HepG2 (cell line): ENCODE results near the gene KCNK7. TPM values are rescaled to one million over a fixed set of nuclear protein-coding genes. Genes with fewer than 3 reads are reported as not detected.

Experiments used
- ATAC-seq: fragments of 200-7000 bp; cut with Tn5 transposase; 3 replicates; pipeline ENCODE4 v1.9.1; 2020; ENCODE audit warnings: mild to moderate bottlenecking, moderate library complexity
- BruUV-seq: library from RNA; stranded (reverse); fragments of 400-500 nt; replicated peaks from 2 replicates; lab custom pipeline; 2021; lab: Mats Ljungman, UMichigan
- CTCF ChIA-PET: fragments of 300-600 bp; formaldehyde crosslinking; extraction: SDS; loops from one replicate; lab custom pipeline; 2021; ENCODE audit warnings: low total read pairs, inconsistent platforms, low intra/inter-chr PET ratio; lab: Yijun Ruan, JAX
- POLR2A ChIA-PET: fragments of 350-600 bp; sonication (Branson Sonifier 250); formaldehyde crosslinking; loops from one replicate; lab custom pipeline; 2020; ENCODE audit warnings: antibody characterized with exemption, inconsistent platforms; lab: Yijun Ruan, JAX
- DNase-seq: peaks from one replicate; pipeline ENCODE4 v3.0.0-alpha.2; 2015; ENCODE audit warnings: low spot score
- FAIRE-seq: peaks from 3 replicates; lab custom pipeline; 2011; peaks lifted over from hg19 to GRCh38; lab: Jason Lieb, UNC
- H2AFZ ChIP-seq: one replicate; pipeline ENCODE4 v1.6.1; 2011; ENCODE audit warnings: low read length, inconsistent platforms
- H3K27ac ChIP-seq: fragments of 300-600 bp; 3 replicates; pipeline ENCODE4 v1.8.0; 2011; ENCODE audit warnings: mixed run types, mild to moderate bottlenecking, mixed read lengths, low read length, inconsistent platforms; ENCODE audit not compliant: insufficient read depth; ENCODE audit errors: extremely low read length
- H3K27me3 ChIP-seq, 2 experiments: fragments of 200-600 bp in 1 of 2; 2 replicates in 1 of 2; 3 replicates in 1 of 2; pipeline versions ENCODE4 v1.6.0 to v1.8.0; 2011; ENCODE audit warnings: low read length in 2 of 2, mild to moderate bottlenecking in 2 of 2, moderate library complexity in 2 of 2, inconsistent platforms in 1 of 2; ENCODE audit not compliant: insufficient read depth in 2 of 2, control insufficient read depth in 1 of 2
- H3K36me3 ChIP-seq, 2 experiments: fragments of 200-600 bp in 1 of 2; replicated peaks in 1 of 2; 2 replicates in 1 of 2; 3 replicates in 1 of 2; pipeline versions ENCODE4 v1.5.1 to v1.8.0; 2011; ENCODE audit warnings: low read length in 2 of 2, inconsistent platforms in 1 of 2; ENCODE audit not compliant: insufficient read depth in 2 of 2, control insufficient read depth in 1 of 2
- H3K4me1 ChIP-seq: 2 replicates; pipeline ENCODE4 v1.5.1; 2012; ENCODE audit warnings: low read length, inconsistent platforms; ENCODE audit not compliant: insufficient read depth
- H3K4me2 ChIP-seq: 2 replicates; pipeline ENCODE4 v1.6.0; 2011; ENCODE audit warnings: low read depth, low read length, inconsistent platforms
- H3K4me3 ChIP-seq, 3 experiments: fragments of 200-600 bp in 1 of 3; sonication (generic), shearing (Covaris generic) in 1 of 3; replicated peaks in 1 of 3; 2 replicates each; pipeline ENCODE4 v1.5.1; 2011 to 2016; ENCODE audit warnings: low read length in 3 of 3, inconsistent platforms in 2 of 3, low read depth in 2 of 3, mild to moderate bottlenecking in 2 of 3, control low read depth in 1 of 3, mixed read lengths in 1 of 3; ENCODE audit not compliant: insufficient read depth in 1 of 3
- H3K79me2 ChIP-seq: one replicate; pipeline ENCODE4 v1.6.1; 2011; ENCODE audit warnings: low read length, inconsistent platforms; ENCODE audit not compliant: insufficient read depth
- H3K9ac ChIP-seq: 2 replicates; pipeline ENCODE4 v1.6.0; 2011; ENCODE audit warnings: mild to moderate bottlenecking, low read depth, low read length, inconsistent platforms; ENCODE audit not compliant: insufficient read depth
- H3K9me3 ChIP-seq: 2 replicates; pipeline ENCODE4 v1.5.1; 2012; ENCODE audit warnings: mild to moderate bottlenecking, low read length
- H4K20me1 ChIP-seq: 2 replicates; pipeline ENCODE4 v1.6.0; 2011; ENCODE audit warnings: inconsistent platforms, mild to moderate bottlenecking, low read length, moderate library complexity; ENCODE audit not compliant: insufficient read depth
- AGO1 ChIP-seq: fragments of 200-400 bp; formaldehyde crosslinking; IDR thresholded peaks from 2 replicates; pipeline ENCODE4 v1.6.1; 2017; ENCODE audit warnings: mild to moderate bottlenecking, low read depth, low read length, moderate library complexity; ENCODE audit not compliant: poor library complexity, severe bottlenecking
- GATAD1 ChIP-seq: IDR thresholded peaks from 2 replicates; pipeline ENCODE4 v1.6.1; 2016; ENCODE audit warnings: missing genetic modification reagents, missing compliant biosample characterization
- HBP1 ChIP-seq: IDR thresholded peaks from 2 replicates; pipeline ENCODE4 v1.6.1; 2016; ENCODE audit warnings: low read depth, control low read depth
- HDAC1 ChIP-seq: sonication (generic); formaldehyde crosslinking; IDR thresholded peaks from 2 replicates; pipeline ENCODE4 v1.5.1; 2020; ENCODE audit warnings: mild to moderate bottlenecking, missing genetic modification reagents
- HNF4A ChIP-seq: sonication (generic); formaldehyde crosslinking; IDR thresholded peaks from 2 replicates; pipeline ENCODE4 v1.4.0; 2020; ENCODE audit warnings: missing genetic modification reagents
- HOXA3 ChIP-seq: sonication (generic); formaldehyde crosslinking; IDR thresholded peaks from 2 replicates; pipeline ENCODE4 v1.5.0; 2020; ENCODE audit warnings: missing genetic modification reagents
- KDM3A ChIP-seq: IDR thresholded peaks from 2 replicates; pipeline ENCODE4 v1.6.1; 2018; ENCODE audit warnings: low read depth, missing compliant biosample characterization
- PATZ1 ChIP-seq: sonication (generic); formaldehyde crosslinking; IDR thresholded peaks from 2 replicates; pipeline ENCODE4 v1.4.0; 2020; ENCODE audit warnings: missing genetic modification reagents
- RAD21 ChIP-seq: fragments of 450-650 bp; formaldehyde crosslinking; IDR thresholded peaks from 2 replicates; pipeline ENCODE4 v1.5.0; 2020; ENCODE audit warnings: mild to moderate bottlenecking
- RXRB ChIP-seq: IDR thresholded peaks from 2 replicates; pipeline ENCODE4 v1.6.1; 2016; ENCODE audit warnings: borderline replicate concordance, missing genetic modification reagents, missing compliant biosample characterization
- SIX1 ChIP-seq: sonication (generic); formaldehyde crosslinking; IDR thresholded peaks from 2 replicates; pipeline ENCODE4 v1.4.0; 2020; ENCODE audit warnings: missing genetic modification reagents, borderline replicate concordance
- SOX6 ChIP-seq, 2 experiments: fragments of 450-650 bp in 1 of 2; sonication (generic) in 1 of 2; formaldehyde crosslinking in 1 of 2; IDR thresholded peaks; 2 replicates each; pipeline versions ENCODE4 v1.4.0 to v1.6.1; 2017 to 2020; ENCODE audit warnings: antibody characterized with exemption in 1 of 2, mild to moderate bottlenecking in 1 of 2, missing genetic modification reagents in 1 of 2
- TOPORS ChIP-seq: sonication (generic); formaldehyde crosslinking; IDR thresholded peaks from 2 replicates; pipeline ENCODE4 v1.8.0; 2023; ENCODE audit warnings: mild to moderate bottlenecking, missing genetic modification reagents
- ZFX ChIP-seq: sonication (generic); formaldehyde crosslinking; IDR thresholded peaks from 2 replicates; pipeline ENCODE4 v1.4.0; 2020; ENCODE audit warnings: mild to moderate bottlenecking, low read depth, missing genetic modification reagents, moderate library complexity
- ZMYM2 ChIP-seq: sonication (generic); formaldehyde crosslinking; IDR thresholded peaks from 2 replicates; pipeline ENCODE4 v1.8.0; 2022; ENCODE audit warnings: mild to moderate bottlenecking, missing genetic modification reagents
- ZMYM3 ChIP-seq: sonication (generic); formaldehyde crosslinking; IDR thresholded peaks from 2 replicates; pipeline ENCODE4 v1.5.1; 2020; ENCODE audit warnings: mild to moderate bottlenecking, missing genetic modification reagents
- ZNF572 ChIP-seq: sonication (generic); formaldehyde crosslinking; IDR thresholded peaks from 2 replicates; pipeline ENCODE4 v1.5.1; 2020; ENCODE audit warnings: mild to moderate bottlenecking, missing genetic modification reagents
- ZNF598 ChIP-seq: sonication (generic); formaldehyde crosslinking; IDR thresholded peaks from 2 replicates; pipeline ENCODE4 v1.5.1; 2020; ENCODE audit warnings: mild to moderate bottlenecking, missing genetic modification reagents, borderline replicate concordance
- ZNF713 ChIP-seq: sonication (generic); formaldehyde crosslinking; IDR thresholded peaks from 2 replicates; pipeline ENCODE4 v1.4.0; 2020; ENCODE audit warnings: mild to moderate bottlenecking, missing genetic modification reagents
- ZNF792 ChIP-seq: IDR thresholded peaks from 2 replicates; pipeline ENCODE4 v1.6.1; 2016
- ZSCAN20 ChIP-seq: sonication (generic); formaldehyde crosslinking; IDR thresholded peaks from 2 replicates; pipeline ENCODE4 v1.4.0; 2020; ENCODE audit warnings: missing genetic modification reagents, mild to moderate bottlenecking, borderline replicate concordance
- WGBS: methylation state at CpG from one replicate; pipeline ENCODE4 v1.1.6; 2017; ENCODE audit warnings: low lambda C conversion rate; 5-methylcytosine and 5-hydroxymethylcytosine counted together
- in situ Hi-C: cut with HindIII; loops from 2 replicates; pipeline ENCODE4 v1.10.0; 2017; ENCODE audit warnings: low pct_unique_long_range_greater_than_20kb; ENCODE audit not compliant: extremely low pct_ligation_motif_present
- intact Hi-C: fragments of 100-400 bp; cut with micrococcal nuclease; formaldehyde crosslinking; loops from one replicate; pipeline ENCODE4 v1.10.0; 2022; ENCODE audit not compliant: unreplicated experiment
- polyA plus RNA-seq, 8 experiments: library from polyadenylated mRNA; depleted of rRNA in 3 of 8; stranded (reverse) in 7 of 8; unstranded in 1 of 8; fragments of >200 nt; fragmentation: Illumina TruSeq in 4 of 8; extraction: Trizol in 4 of 8; gene quantifications; 2 replicates each; pipeline versions ENCODE4 v1.2.1 to v1.2.3, GENCODE V29; 2011 to 2016; ENCODE audit warnings: low read depth in 4 of 8, missing spikeins in 1 of 8, mixed read lengths in 1 of 8; ENCODE audit not compliant: insufficient read depth in 1 of 8
- total RNA-seq, 5 experiments: library from RNA; depleted of rRNA; stranded (reverse); fragments of >200 nt; fragmentation: Illumina TruSeq; extraction: Trizol; gene quantifications; 2 replicates each; pipeline ENCODE4 v1.2.3, GENCODE V29; 2016; ENCODE audit warnings: low read depth in 1 of 5

KCNK7 gene
- total and polyA plus RNA-seq, 2 of the 13 experiments (the other 11 are each of a cell fraction or from before 2014, with no cell fraction given) = 0.11 TPM; not detected in 1

- Histone ChIP-seq H2AFZ (no peak overlapping the region), H3K27me3 (no peaks in the 10 kb centered on the region), H3K9ac (no peak overlapping the region), H3K4me2 (peak overlapping the region; percentile 4; the same call in 1 of the 2 replicates), H3K4me1 (peaks cover 25% of the 10 kb centered on the region), H3K9me3 (no peaks in the 10 kb centered on the region), H3K4me3 (no peak overlapping the region), H3K27ac (no peak overlapping the region), H3K79me2 (no peaks in the 10 kb centered on the region), H4K20me1 (no peaks in the 10 kb centered on the region), H3K36me3 (no peaks in the 10 kb centered on the region)
- ATAC-seq = peak; percentile 90
- in situ Hi-C loops (loop anchor here (5.0 kb wide), 1 partner anchor 46 kb away; no protein-coding TSS in a partner anchor), intact Hi-C loops (no loop called here)
- ChIA-PET CTCF (interaction anchor here (2.2 kb wide), 1 partner anchor 14 kb away, joined by 16 read pairs; no protein-coding TSS in a partner anchor), POLR2A (interaction anchor here (1.2 to 1.5 kb wide), 3 partner anchors 11 to 18 kb away, joined by 3 to 6 read pairs (median 4); partner anchors contain the start of gene ZNRD2)
- peak; percentile 70 for FAIRE-seq
- BruUV-seq = no TSS peak
- peak; percentile 73 for DNase-seq
- WGBS = 59% methylated on average over 7 of the region's 13 CpGs
- TF ChIP-seq ZNF572 (CRISPR knock-in tag) (peak; percentile 64; the same call in 1 of the 2 replicates), HNF4A (CRISPR knock-in tag) (0 out of 2 replicates have a peak, but pooled peaks have one; percentile 8), SIX1 (CRISPR knock-in tag) (no peak), ZMYM3 (CRISPR knock-in tag) (0 out of 2 replicates have a peak, but pooled peaks have one; percentile 18), RAD21 (CRISPR knock-in tag) (peak; percentile 84), HDAC1 (0 out of 2 replicates have a peak, but pooled peaks have one; percentile 25), GATAD1 (peak; percentile 41; the same call in 1 of the 2 replicates), ZMYM2 (CRISPR knock-in tag) (0 out of 2 replicates have a peak, but pooled peaks have one; percentile 16), ZNF713 (no peak), RXRB (peak; percentile 19; the same call in 1 of the 2 replicates), ZSCAN20 (CRISPR knock-in tag) (no peak), HOXA3 (CRISPR knock-in tag) (0 out of 2 replicates have a peak, but pooled peaks have one; percentile 19), ZNF792 (0 out of 2 replicates have a peak, but pooled peaks have one; percentile 25), ZNF598 (CRISPR knock-in tag) (0 out of 2 replicates have a peak, but pooled peaks have one; percentile 32), ZFX (CRISPR knock-in tag) (peak; percentile 24; the same call in 1 of the 2 replicates), AGO1 (peak; percentile 28), SOX6 (IDR thresholded peaks at IDR 0.05) (no peak), SOX6 (CRISPR knock-in tag; IDR thresholded peaks at IDR 0.05) (0 out of 2 replicates have a peak, but pooled peaks have one; percentile 13), PATZ1 (peak; percentile 39; the same call in 1 of the 2 replicates), KDM3A (peak; percentile 57; the same call in 1 of the 2 replicates), TOPORS (no peak), HBP1 (CRISPR knock-in tag) (no peak)
Measured at GRCh38 chr11:65588199-65589054, 7.2 kb downstream of the KCNK7 start.
